Measurements from ENCODE around the gene TSPAN17.

GRCh38 chr5:176629317-176629852, 17.9 kb upstream of the TSPAN17 start:
- no peak for TF ChIP-seq CTCF (IDR thresholded peaks at IDR 0.05)
- TF ChIP-seq POLR2A (IDR thresholded peaks at IDR 0.05) = no peak

Data from right lobe of liver (tissue), 4 donors.